GM19240 (cell line): ENCODE data around the gene ZNF221.
"Not testable (repeated sequence)": the region's sequence is repeated elsewhere in the genome, so short reads cannot be mapped to it uniquely, and the experiment has no call there.

Source experiments
- DNase-seq: peaks from one replicate; pipeline ENCODE4 v3.0.0; 2011; ENCODE audit warnings: low spot score; ENCODE audit not compliant: insufficient read length

ZNF221 gene

DNA sequence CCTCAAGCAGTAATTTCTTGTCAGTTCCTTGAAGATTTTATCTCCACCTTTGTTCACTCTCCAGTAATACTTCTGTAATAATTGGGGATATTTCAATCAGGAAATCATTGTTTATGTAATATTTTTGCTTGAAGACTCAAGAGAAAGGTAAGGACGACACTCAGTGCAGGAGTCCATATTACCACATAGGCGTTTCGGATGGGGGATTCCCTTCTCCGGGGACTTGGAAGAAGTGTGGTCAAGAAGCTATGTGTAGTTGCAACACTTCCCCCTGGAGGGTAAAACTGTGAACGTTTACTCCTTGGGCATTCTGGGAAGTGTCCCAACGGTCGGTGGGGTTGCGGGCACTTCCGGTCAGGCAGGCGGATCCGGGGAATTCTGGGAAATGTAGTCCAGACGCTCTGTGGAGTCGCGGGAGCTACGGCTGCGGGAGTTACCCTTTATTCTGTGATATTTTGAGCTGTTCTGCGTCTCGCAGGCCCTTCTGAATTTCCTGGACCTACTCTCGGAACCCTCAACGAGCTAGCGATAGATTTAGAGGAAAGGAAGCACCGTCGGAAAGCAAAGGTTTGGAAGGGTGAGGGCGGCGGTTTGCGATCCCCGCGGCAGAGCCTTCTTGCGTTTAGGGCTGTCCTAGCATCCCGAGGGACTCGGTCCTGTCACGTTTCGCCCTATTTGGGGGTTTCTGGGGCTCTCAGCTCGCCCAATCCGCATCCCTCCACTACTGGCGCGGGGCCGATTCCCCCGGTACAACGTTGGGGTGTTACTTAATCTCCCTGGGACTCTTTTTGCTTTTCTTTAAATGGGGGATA lies at the start of gene ZNF221:
TSS of gene ZNF221 (plus strand) at position 395 of the 812 bp plus-strand sequence. CDS start 11,499 bp downstream, outside the sequence.
- peak; percentile 63 for DNase-seq

DNA sequence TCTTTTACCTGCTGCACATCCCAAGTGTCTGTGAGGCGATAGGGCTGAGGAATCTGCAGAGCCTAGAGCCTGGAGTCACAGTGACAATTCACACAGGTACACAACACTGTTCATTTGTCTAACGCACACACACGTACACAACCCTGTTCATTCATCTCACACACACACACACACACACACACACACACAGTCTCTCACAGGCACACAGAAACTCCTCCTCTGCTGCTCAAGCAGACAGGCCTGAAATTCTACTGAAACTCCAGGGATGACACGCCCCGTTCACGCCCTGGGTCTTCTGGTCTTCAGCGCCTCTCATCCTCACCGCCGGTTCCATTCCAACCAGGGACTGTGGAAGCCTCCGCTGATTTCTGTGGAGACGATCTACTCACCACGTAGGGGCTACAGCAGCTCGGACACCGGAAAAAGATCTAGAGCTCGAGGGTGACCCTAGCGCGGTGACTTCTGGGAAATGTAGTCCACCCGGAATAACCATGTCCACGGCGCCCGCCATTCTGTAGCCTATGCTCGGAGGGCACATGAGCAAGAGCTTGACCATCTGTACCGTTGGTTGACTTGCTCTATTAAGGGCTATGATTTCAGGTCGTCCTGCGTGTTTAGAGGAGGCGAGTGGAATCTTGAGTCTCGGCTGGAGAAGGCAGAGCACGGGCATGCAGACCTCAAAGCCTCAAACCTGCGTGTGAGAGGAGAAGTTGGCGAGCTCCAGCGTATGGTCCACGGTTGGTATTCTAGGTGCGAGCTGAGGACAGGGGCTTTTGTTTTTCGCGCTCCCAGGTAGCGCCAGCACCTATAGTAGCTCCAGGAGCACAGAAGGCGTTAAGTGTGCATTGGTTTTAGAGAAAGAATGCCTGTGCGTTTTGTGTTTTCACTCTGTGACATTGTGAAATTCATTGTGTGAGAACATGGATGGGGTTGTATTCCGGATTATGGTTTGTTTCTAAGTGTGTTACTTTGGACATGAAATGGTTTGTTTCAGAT lies 49.3 kb upstream of the ZNF221 start:
- peak; percentile 52 for DNase-seq

GRCh38 chr19:43902399-43902798 lies 48.6 kb upstream of the ZNF221 start:
- no peak for DNase-seq

- no peak for DNase-seq
These were observed 45.1 kb upstream of the ZNF221 start for GRCh38 chr19:43905897-43906296.

- DNase-seq: no peak
These were observed 44.3 kb upstream of the ZNF221 start for GRCh38 chr19:43906774-43907173.

DNA sequence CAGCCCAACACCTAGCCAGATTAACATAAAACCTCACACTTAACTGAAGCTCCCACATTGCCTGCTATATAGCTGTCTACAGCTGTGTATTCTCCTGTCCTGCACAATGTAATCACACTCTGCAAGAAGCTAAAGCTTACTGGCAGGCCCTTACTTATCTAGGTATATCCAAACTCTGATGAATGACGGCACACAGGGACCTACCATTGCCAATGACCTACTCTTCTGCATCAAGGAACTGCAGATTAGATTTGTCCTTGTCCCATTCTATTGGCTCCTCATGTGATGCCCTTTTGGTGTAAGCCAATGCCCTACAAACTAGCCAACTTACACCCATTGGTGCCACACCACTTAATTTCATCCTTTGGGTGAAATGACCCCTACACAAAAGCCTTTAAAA lies 42.4 kb upstream of the ZNF221 start:
- no peak for DNase-seq

- DNase-seq: no peak
These were observed 40.1 kb upstream of the ZNF221 start for GRCh38 chr19:43910884-43911283.

GRCh38 chr19:43913383-43913782 lies 37.6 kb upstream of the ZNF221 start:
- no peak for DNase-seq

- no peak for DNase-seq
These were observed 37.0 kb upstream of the ZNF221 start for GRCh38 chr19:43914051-43914450.

DNA sequence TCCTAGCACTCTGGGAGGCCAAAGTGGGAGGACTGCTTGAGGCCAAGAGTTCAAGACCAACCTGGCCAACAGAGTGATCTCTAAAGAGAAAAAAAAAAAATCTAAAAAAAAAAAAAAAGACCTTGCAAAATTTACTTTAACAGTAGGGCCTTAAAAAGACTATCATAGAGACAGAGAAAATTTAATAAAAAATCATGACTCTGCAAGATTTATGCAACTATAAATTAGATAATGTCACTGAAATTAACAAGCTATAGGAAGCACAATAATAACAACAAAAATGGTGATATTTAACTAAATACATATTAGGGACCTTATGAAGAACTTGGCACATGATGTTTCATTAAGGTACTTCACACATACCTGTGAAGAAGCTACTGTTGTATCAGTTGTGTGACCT lies 27.2 kb upstream of the ZNF221 start:
- DNase-seq: no peak

- no peak for DNase-seq
These were observed 22.2 kb upstream of the ZNF221 start for GRCh38 chr19:43928820-43929219.

GRCh38 chr19:43934055-43934984 lies 16.7 kb upstream of the ZNF221 start:
- no peak for DNase-seq

GRCh38 chr19:43934985-43935708 lies 15.9 kb upstream of the ZNF221 start, which contains the start of gene ZNF45:
ZNF45 (minus strand) TSS chr19:43935282; CDS start chr19:43922185, 13,097 bp downstream.
- peak; percentile 87 for DNase-seq

DNA sequence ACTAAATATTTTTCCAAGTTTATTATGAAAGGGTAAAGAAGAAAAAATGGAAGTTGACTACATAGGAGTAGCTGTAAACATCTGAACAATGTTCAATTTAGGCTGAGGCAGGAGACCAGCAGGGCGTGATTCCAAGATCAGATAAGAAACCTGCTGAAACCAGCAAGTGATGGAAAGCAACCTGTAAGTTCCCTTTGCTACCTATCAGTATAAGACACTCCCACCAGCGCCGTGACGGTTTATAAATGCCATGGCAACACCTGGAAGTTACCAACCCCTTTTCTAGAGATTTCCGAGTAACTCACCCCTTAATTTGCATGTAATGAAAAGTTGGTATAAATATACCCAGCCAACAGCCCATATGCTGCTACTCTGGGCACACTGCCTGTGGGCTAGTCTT lies 14.8 kb upstream of the ZNF221 start:
- no peak for DNase-seq

GRCh38 chr19:43939557-43940260 lies 11.3 kb upstream of the ZNF221 start:
- no peak for DNase-seq

GRCh38 chr19:43940719-43941118 lies 10.3 kb upstream of the ZNF221 start:
- DNase-seq: no peak

DNA sequence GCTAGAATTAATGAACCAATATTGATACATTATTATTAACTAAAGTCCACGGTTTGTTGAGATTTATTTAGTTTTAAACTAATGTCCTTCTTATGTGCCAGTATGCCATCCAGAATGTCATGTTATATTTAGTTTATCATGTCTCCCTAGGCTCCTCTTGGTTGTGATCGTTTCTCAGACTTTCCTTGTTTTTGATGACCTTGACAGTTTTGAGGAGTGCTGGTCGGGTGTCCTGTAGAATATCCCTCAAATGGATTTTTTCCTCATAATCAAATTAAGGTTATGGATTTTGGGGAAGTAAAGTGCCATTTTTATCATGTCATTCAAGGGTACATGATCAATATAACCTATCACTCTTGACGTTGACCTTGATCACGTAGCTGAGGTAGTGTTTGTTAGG lies 9.8 kb upstream of the ZNF221 start:
- no peak for DNase-seq

DNA sequence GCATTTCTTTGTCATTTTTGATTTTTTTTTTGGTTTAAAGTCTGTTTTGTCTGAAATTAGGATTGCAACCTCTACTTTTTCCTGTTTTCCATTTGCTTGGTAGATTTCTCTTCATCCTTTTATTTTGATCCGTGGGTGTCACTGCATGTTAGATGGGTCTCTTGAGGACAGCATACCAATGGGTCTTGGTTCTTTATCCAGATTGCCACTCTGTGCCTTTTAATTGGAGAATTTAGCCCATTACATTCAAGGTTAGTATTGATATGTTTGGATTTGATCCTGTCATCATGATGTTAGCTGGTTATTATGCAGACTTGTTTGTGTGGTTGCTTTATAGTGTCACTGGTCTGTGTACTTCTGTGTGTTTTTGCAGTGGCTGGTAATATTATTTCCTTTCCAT lies 3.6 kb upstream of the ZNF221 start:
- not testable (repeated sequence) for DNase-seq

DNA sequence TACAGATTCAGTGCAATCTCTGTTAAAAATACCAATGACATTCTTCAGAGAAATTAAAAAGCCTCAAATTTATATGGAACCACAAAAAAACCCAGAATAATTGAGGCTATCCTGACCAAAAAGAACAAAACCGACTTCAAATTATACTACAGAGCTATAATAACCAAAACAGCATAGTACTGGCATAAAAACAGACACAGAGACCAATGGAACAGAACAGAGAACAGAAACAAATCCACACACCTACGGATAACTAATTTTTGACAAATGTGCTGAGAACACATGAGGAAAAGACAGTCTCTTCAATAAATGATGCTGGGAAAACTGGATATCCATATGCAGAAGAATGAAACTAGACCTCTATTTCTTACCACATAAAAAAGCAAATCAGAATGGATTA lies 1.2 kb upstream of the ZNF221 start:
- not testable (repeated sequence) for DNase-seq

GRCh38 chr19:43956827-43957226 lies 5.8 kb downstream of the ZNF221 start:
- DNase-seq: no peak
